Cardiac muscle cell (in vitro differentiated cells and primary cell): ENCODE results near the gene TBX5. TPM values are rescaled to one million over a fixed set of nuclear protein-coding genes. Genes with fewer than 3 reads are reported as not detected.
A peak's percentile ranks its signal among the peaks of the same experiment; 100 is the strongest.

Source experiments
- DNase-seq, 2 donors: peaks; one replicate each; pipeline versions ENCODE4 v3.0.0 to v3.0.0-alpha.2; 2010 to 2017; ENCODE audit warnings: low read depth in 1 of 2, low spot score in 1 of 2
- H3K27ac ChIP-seq: fragments of 200-600 bp; sonication (generic); 2 replicates; pipeline ENCODE4 v1.5.1; 2016
- H3K27me3 ChIP-seq: fragments of 200-600 bp; sonication (generic); 2 replicates; pipeline ENCODE4 v1.6.0; 2016; ENCODE audit warnings: control low read depth
- H3K36me3 ChIP-seq: fragments of 200-600 bp; sonication (generic); 2 replicates; pipeline ENCODE4 v1.5.1; 2016; ENCODE audit warnings: control low read depth
- H3K4me1 ChIP-seq: fragments of 200-600 bp; sonication (generic); 2 replicates; pipeline ENCODE4 v1.8.1; 2017; ENCODE audit warnings: low read depth, mild to moderate bottlenecking, mixed run types
- H3K4me3 ChIP-seq: fragments of 200-600 bp; sonication (generic); 2 replicates; pipeline ENCODE4 v1.5.1; 2016; ENCODE audit warnings: mild to moderate bottlenecking
- H3K9me3 ChIP-seq: fragments of 200-600 bp; sonication (generic); 2 replicates; pipeline ENCODE4 v1.5.1; 2017; ENCODE audit warnings: low read depth, mild to moderate bottlenecking, control low read depth
- CTCF ChIP-seq: IDR thresholded peaks from 2 replicates; pipeline ENCODE4 v1.5.1; 2012; ENCODE audit warnings: low read depth, mild to moderate bottlenecking, low read length
- polyA plus RNA-seq: library from polyadenylated mRNA; unstranded; fragments of >200 nt; fragmentation: Nextera tagmentation; extraction: Ambion mirVana; gene quantifications from 2 replicates; pipeline ENCODE4 v1.2.1, GENCODE V29; 2016
- total RNA-seq: library from RNA; depleted of rRNA; stranded (reverse); fragments of >200 nt; gene quantifications from 2 replicates; pipeline ENCODE4 v1.2.3, GENCODE V29; 2016

Gene TBX5
- total and polyA plus RNA-seq, 2 experiments from 2014 or later, result 83.3 to 109 TPM

GRCh38 chr12:114406984-114407841 lies 1.3 kb upstream of the TBX5 start:
- Histone ChIP-seq H3K27me3 (peaks cover 82% of the 10 kb centered on the region), H3K36me3 (no peaks in the 10 kb centered on the region), H3K4me1 (peaks cover 24% of the 10 kb centered on the region), H3K4me3 (peak overlapping the region; percentile 97), H3K9me3 (no peaks in the 10 kb centered on the region), H3K27ac (peak overlapping the region; percentile 93)
- TF ChIP-seq CTCF, result no peak
- no peak for DNase-seq

GRCh38 chr12:114406316-114406983 lies 506 bp upstream of the TBX5 start:
- Histone ChIP-seq H3K4me3 (peak overlapping the region; percentile 97), H3K4me1 (peaks cover 32% of the 10 kb centered on the region), H3K27ac (peak overlapping the region; percentile 93)

GRCh38 chr12:114404926-114405518 lies 922 bp downstream of the TBX5 start:
- H3K27me3 ChIP-seq, result peaks cover 71% of the 10 kb centered on the region
- H3K36me3 ChIP-seq, result no peaks in the 10 kb centered on the region
- H3K9me3 ChIP-seq, result no peaks in the 10 kb centered on the region
- DNase-seq, result peak in 1 of 2 donors; percentile 49
- H3K27ac ChIP-seq, result peak overlapping the region; percentile 93
- TF ChIP-seq CTCF, result no peak
- H3K4me1 ChIP-seq, result peaks cover 46% of the 10 kb centered on the region
- H3K4me3 ChIP-seq, result peak overlapping the region; percentile 97

More at GRCh38 chr12:114406316-114406983, 506 bp upstream of the TBX5 start:
- no peaks in the 10 kb centered on the region for H3K9me3 ChIP-seq
- TF ChIP-seq CTCF, result no peak
- peak; percentile 63 to 77 for DNase-seq
- H3K36me3 ChIP-seq, result no peaks in the 10 kb centered on the region
- peaks cover 79% of the 10 kb centered on the region for H3K27me3 ChIP-seq

GRCh38 chr12:114404083-114404925 lies 1.6 kb downstream of the TBX5 start:
- peak; percentile 71 to 85 for DNase-seq
- peak overlapping the region; percentile 97 for H3K4me3 ChIP-seq
- H3K4me1 ChIP-seq, result peaks cover 48% of the 10 kb centered on the region
- peaks cover 2% of the 10 kb centered on the region for H3K36me3 ChIP-seq
- H3K27me3 ChIP-seq, result peaks cover 64% of the 10 kb centered on the region
- peak overlapping the region; percentile 93 for H3K27ac ChIP-seq
- TF ChIP-seq CTCF, result no peak
- H3K9me3 ChIP-seq, result no peaks in the 10 kb centered on the region

DNA sequence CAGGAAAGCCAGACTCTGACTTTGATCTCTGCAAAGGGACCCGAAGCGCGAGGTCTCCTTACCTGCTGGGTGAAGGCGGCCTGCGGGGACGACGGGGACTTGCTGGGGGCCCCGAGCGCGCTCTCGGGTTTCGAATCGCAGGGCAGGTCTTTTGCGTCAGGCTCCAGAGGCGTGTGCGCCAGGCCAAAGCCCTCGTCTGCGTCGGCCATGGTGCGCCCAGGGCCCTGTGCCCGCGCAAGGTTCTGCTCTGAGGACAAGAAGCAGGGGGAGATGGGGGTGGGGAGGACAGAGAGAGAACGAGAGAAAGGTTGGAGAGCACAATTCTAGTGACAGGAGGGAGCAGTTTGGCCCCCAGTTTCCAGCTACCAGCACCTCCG lies 2.3 kb downstream of the TBX5 start:
- no peak for TF ChIP-seq CTCF
- Histone ChIP-seq H3K36me3 (peaks cover 9% of the 10 kb centered on the region), H3K27ac (peak overlapping the region; percentile 93), H3K4me3 (peak overlapping the region; percentile 97), H3K4me1 (peaks cover 54% of the 10 kb centered on the region), H3K9me3 (no peaks in the 10 kb centered on the region), H3K27me3 (peaks cover 62% of the 10 kb centered on the region)
- DNase-seq, result peak; percentile 56 to 73
